ENCODE data around the gene ZNF780B.

Gene ZNF780B

DNA sequence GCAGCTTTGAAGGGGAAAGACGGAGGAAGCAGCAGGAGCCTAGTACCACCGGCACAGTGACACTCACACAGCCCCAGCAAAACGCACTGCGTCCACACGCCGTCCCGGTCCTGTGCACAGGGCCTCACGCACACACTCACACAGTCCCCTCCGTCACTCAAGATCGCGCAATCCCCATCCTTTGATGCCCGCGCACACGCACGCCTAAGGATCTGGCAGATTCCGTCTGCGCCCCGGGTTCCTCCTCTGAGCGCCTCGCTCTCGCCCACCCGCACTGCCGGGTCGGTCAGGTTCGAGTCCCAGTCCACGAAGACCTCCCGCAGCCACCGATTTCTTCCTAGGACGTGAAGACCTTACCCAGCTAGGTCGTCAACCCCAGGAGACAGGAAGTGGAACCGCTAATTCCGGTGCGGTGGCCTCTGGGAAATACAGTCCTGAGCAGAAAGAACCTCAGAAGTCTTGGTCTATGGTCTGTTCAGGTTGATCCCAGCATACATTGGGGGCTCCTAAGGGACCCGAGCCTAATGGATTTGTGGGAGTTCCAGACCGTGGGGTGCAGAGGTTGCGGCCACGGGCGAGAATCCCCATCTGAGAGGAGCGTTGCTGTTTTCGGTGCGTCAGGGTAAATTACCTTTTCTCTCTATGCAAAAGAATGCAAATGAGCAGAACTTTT, at the start of gene ZNF780B:
Gene ZNF780B (minus strand): TSS at position 400 of the 673 bp plus-strand sequence. CDS start 5,899 bp downstream, outside the sequence.
- in situ Hi-C loops (cut with MboI; ENCODE audit: low sequenced_read_pairs) = no loop called here

DNA sequence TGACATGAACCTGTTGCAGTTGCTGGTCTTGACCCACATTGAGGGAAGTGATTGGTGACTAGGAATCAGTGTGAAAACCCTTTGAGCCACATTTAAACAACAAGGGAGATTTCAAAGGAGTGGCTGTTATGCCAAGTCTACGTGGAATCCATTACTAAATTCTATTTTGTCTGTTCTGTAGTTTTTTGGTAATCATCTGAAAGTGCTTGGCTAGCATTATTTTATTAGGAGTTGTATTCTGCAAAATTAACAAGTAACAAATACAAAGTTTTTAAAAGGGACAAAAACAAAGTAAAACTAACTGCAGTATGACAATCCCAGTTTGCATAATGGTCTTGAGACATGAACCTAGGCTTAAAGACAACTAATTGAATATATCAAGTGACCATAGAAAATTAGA, 48.7 kb upstream of the ZNF780B start:
- in situ Hi-C loops (cut with MboI; ENCODE audit: low sequenced_read_pairs) = no loop called here

DNA sequence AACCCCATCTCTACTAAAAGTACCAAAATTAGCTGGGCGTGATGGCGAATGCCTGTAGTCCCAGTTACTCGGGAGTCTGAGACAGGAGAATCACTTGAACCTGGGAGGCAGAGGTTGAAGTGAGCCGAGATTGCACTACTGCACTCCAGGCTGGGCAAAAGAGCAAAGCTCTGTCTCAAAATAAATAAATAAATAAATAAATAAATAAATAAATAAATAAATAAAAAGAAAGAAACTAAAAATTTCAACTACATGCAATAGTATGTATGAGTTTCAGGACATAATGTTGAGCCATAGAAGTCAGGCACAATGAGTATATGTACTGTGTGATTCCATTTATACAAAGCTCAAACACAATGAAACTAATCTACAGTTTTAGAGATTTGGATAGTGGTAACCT, 47.6 kb upstream of the ZNF780B start:
- in situ Hi-C loops (cut with MboI; ENCODE audit: low sequenced_read_pairs) = no loop called here

DNA sequence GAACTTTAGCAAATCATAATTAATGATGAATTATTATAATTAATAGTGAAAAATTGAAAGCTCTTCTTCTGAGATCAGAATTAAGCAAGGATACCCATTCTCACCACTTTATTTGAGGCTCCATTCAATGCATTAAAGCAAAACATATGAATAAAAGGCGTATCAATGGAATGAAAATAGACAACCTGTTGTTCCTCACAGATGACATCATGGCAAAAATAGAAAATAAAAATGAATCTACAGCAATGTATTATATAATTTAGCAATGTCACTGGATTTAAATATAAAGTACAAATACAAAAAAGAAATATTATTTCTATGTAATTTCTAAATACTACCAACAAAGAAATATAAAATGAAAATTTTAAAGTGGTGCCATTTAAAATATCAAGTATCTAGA, 45.8 kb upstream of the ZNF780B start:
- in situ Hi-C loops (cut with MboI; ENCODE audit: low sequenced_read_pairs) = no loop called here

DNA sequence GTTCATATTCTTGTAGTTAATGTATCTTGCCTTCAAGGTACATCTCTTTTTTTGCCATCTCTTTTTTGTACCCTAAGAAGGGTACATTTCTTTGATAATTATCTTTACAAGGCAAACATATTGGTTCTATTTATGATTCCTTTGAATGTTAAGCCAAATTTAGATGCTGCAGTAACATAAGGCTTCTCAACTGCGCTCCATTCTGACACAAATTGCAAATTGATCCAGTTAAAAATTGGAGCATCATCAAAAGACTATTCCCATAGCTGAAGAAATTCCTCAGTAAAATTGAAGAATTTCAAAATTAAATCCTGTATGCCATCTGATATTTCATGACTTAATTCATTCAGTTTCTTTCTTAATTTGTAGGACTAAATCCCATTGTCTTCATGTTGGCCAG, 37.4 kb upstream of the ZNF780B start:
- in situ Hi-C loops (cut with MboI; ENCODE audit: low sequenced_read_pairs) = no loop called here

DNA sequence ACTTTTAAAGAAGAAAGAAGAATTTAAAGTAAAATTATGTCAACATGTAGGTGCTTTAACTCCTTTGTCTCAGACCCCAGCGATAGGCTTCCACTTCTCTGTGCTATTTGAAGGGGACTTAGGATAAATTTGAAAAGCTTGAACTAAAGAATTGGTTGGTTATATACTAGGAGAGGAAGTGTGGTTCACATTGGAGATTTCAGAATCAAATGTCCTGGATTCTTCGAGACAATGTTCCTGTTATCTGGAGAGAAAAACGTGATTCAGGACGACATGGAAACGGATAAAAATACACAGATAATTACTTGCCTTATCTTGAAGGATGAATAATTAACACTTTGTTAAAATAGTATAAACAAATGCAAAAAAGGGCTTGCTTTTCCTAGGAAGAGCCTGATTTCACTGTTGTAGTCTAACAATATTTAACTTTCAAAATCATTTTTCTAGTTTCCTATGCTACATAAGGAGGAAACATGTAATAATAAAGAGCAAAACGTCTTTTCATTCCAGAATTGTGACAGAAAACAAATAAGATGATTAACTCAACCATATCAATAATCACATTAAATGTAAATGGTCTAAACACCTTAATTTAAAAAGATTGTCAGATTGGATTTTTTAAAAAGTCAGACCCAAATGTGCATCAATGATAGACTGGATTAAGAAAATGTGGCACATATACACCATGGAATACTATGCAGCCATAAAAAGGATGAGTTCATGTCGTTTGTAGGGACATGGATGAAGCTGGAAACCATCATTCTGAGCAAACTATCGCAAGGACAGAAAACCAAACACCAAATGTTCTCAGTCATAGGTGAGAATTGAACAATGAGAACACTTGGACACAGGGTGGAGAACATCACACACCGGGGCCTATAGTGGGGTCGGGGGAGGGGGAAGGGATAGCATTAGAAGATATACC, 35.4 kb upstream of the ZNF780B start:
- in situ Hi-C loops (cut with MboI; ENCODE audit: low sequenced_read_pairs) = no loop called here

DNA sequence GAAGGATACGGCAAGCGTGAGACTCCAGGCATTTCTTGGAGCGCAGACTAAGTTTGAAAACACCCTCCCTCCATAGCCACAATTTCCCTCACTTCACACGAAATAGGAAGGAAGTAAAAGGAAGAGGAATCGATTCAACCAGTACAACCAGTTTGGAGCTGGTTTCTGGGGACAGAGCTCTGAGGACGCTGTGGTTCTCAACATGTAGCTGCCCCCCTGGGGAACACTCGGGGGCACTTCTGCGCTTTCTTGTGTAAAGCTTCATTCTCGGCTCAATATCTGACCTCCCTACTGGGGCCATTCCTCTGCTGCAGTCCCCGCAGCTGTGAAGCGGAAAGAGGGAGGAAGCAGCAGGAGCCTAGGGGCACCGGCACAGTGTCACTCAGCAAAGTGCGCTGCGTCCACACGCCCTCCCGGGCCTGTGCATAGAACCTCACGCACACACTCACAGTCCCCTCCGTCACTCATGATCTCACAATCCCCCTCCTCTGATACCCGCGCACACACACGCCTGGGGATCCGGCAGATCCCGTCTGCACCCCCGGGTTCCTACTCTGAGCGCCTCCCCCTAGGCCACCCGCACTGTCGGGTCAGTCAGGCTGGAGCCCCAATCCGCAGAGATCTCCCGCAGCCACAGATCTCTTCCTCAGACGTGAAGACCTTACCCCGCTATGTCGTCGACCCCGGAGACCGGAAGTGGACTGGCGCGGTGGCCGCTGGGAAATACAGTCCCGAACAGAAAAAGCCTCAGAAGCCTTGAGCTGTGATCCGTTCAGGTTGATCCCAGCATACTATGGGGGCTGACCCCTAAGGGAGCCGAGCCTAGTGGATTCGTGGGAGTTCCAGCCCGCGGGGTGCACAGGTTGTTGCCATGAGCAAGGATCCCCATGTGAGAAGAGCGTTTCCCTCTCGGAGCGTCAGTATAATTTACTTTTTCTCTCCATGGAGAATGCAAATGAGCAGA, 34.5 kb upstream of the ZNF780B start, which contains the start of gene ZNF780A:
Gene ZNF780A (minus strand): TSS at position 703 of the 964 bp plus-strand sequence. CDS start 6,190 bp downstream, outside the sequence.
- in situ Hi-C loops (cut with MboI; ENCODE audit: low sequenced_read_pairs) = no loop called here

DNA sequence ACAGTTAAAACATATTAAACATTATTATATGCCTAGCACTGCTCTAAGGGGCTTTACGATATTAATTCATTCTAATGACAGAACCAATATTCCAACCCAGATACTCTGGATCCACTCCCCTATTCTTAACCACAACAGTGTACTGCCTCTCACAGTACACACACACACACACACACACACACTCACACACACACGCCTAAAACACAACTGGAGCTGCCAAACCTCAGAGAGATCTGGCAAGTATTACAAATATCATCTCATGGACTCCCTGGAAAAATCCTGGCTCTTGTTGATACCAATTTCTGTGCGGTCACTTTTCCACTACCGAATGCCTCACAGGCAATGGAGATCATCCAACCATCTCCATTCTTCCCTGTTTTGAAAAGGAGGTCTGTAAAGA, 33.4 kb upstream of the ZNF780B start:
- in situ Hi-C loops (cut with MboI; ENCODE audit: low sequenced_read_pairs) = no loop called here

DNA sequence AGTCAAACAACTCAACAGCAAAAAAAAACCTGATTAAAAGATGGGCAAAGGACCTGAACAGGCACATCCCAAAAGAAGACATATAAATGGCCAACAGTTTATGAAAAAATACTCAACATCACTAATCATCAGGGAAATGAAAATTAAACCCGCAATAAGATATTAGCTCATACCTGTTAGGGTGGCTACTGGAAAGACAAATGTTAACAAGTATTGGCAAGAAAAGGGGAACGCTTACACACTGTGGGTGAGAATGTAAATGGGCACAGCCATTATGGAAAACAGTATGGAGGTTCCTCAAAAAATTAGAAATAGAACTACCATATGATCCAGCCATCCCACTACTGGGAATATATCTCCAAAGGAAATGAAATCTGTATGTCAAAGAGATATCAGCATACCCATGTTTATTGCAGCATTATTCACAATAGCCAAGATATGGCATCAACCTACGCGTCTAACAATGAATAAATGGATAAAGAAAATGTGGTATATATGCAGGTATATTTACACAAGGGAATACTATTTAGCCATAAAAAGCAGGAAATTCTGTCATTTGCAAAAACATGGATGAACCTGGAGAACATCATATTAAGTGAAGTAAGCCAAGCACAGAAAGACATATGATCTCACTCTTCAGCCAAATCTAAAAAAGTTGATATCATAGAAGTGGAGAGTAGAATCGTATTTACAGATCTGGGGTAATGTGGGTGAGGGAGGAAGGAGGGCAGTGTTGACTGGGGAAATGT, 32.4 kb upstream of the ZNF780B start:
- in situ Hi-C loops (cut with MboI; ENCODE audit: low sequenced_read_pairs) = no loop called here

DNA sequence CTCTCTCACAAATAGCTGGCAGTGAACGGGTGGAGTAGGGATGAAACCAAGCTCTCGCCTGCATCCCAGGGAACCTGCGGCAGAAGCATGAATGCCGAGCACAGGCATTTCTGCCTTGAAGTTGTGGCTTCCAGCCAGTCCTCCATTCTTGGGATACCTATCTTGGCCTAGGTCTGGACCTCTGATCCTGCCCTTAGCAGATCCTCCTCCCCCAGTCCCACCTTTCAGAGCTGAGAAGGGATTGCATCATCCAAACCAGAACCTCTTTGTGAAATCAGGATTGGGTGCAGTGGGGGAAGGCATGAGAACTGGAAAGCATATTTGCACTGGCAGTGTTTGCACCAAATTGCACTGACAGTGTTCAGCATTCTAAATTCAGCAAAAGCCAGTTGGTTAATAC, 28.9 kb upstream of the ZNF780B start:
- in situ Hi-C loops (cut with MboI; ENCODE audit: low sequenced_read_pairs) = no loop called here

DNA sequence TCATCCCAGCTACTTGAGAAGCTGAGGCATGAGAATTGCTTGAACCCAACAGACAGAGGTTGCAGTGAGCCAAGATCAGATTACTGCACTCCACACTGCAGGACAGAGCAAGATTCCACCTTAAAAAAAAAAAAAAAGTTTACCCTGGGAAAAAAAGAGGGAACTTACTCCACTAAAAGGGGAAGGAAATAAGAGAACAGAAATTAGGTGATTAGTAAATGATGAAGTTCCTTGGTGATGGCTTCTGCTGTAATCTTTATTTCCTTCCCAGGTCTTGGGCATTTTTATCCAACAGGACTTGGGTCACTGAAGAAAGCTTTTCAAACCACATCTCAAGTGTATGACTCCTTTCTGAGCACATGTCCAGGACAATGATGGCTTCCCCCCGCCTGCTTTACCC, 25.4 kb upstream of the ZNF780B start:
- in situ Hi-C loops (cut with MboI; ENCODE audit: low sequenced_read_pairs) = no loop called here

DNA sequence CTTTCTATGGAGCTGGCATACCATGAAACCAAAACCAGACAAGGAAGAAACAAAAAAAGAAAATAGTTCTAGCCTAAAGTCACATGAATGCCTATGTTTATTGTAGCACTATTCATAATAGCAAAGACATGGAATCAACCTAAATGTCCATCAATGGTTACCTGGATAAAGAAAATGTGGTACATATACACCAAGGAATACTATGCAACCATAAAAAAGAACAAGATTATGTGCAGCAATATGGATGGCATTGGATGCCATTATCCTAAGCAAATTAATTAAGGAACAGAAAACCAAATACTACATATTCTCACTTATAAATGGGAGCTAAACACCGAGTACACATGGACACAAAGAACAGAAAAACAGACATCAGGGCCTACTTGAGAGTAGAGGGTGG, 24.3 kb upstream of the ZNF780B start:
- in situ Hi-C loops (cut with MboI; ENCODE audit: low sequenced_read_pairs) = no loop called here

DNA sequence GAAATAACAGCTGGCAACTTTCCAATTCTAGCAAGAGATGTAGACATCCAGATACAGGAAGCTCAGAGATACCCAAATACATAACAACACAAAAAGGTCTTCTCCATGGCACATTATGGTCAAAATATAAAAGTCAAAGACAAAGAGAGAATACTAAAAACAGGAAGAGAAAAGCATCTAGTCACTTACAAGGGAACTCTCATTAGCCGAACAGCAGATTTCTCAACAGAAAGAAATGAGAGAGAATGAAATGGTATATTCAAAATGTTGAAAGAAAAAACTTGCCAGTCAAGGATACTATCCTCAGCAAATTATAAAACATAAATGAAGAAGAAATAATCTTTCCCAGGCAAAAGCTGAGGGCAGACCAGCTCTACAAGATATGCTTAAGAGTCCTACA, 22.3 kb upstream of the ZNF780B start:
- in situ Hi-C loops (cut with MboI; ENCODE audit: low sequenced_read_pairs) = no loop called here

DNA sequence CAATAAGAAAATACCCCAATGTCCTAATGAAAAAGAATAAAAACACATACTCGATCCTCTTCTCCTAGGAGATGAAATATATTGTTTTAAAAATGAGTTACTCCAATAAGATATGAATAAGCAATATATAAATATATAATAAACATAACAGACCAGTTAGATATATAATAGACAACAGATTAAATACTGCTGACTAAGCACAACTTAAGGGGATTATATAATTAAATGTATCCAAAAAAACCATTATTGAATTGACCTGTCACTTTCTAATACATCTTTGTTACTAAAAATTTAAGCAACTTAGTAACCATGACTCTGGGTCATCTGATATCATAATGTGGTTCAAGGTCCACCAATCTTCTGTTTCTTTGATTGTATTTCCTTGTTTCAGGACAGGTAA, 14.0 kb upstream of the ZNF780B start:
- in situ Hi-C loops (cut with MboI; ENCODE audit: low sequenced_read_pairs) = no loop called here

DNA sequence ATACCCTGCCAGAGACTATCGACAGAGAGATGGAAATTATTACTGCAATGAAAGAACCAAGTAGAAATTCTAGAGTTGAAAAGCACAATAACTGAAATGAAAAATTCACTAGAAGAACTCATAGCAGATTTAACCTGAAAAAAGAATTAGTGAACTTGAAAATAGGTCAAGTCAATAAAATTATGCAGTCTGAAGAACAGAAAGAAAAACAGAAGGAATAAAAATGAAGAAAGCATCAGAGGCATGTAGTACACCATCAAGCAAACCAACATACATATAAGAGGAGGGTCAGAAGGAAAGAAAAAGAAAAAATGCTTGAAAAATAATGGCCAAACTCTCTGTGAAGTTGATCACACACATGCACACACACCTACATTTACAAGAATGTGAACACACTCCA, 3.6 kb upstream of the ZNF780B start:
- in situ Hi-C loops (cut with MboI; ENCODE audit: low sequenced_read_pairs) = no loop called here

DNA sequence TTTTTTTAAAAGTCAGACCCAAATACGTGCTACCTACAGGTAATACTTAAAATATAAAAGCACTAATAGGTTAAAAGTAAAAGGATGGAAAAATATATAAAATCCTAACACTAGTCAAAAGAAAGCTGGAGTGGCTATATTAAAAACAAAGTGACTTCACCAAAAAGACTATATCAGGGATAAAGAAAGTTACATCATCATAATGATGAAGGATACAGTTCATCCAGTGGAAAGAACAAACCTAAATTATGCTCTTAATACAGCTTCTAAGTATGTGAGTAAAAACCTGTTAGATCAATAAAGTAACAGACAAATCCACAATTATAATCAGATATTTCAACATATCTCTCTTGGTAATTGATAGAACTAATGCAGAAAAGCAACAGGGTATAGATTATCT, 1.1 kb upstream of the ZNF780B start:
- in situ Hi-C loops (cut with MboI; ENCODE audit: low sequenced_read_pairs) = no loop called here

DNA sequence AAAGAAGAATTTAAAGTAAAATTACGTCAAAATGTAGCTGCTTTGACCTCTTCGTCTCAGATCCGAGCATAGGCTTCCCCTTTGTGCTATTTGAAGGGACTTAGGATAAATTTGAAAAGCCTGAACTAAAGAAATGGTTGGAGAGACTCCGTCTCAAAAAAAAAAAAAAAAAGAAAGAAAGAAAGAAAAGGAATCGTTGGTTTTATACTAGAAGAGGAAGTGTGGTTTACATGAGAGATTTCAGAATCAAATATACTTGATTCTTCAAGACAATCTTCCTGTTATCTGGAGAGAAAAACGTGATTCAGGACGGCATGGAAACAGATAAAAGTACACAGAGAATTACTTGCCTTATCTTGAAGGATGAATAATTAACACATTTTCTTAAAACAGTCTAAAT, 474 bp upstream of the ZNF780B start:
- in situ Hi-C loops (cut with MboI; ENCODE audit: low sequenced_read_pairs) = no loop called here

DNA sequence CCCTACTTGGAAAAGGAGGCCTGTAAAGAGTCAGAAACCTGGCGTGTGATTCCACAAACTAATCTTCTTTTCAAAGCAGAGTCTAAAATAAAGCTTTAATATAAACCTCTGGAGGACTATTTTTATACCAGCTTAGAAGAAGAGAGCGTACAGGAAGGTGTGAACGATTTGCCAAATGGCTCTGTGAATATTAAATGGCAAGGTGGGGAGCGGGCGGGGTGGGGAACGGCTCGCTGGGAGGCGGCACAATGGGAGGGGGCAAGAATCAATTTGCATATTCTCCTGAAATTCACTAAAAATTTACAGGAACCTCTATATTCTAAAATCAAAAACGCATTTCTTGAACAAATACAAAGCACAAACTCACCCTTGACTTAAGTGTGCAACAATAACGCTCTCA, 982 bp downstream of the ZNF780B start:
- in situ Hi-C loops (cut with MboI; ENCODE audit: low sequenced_read_pairs) = no loop called here

DNA sequence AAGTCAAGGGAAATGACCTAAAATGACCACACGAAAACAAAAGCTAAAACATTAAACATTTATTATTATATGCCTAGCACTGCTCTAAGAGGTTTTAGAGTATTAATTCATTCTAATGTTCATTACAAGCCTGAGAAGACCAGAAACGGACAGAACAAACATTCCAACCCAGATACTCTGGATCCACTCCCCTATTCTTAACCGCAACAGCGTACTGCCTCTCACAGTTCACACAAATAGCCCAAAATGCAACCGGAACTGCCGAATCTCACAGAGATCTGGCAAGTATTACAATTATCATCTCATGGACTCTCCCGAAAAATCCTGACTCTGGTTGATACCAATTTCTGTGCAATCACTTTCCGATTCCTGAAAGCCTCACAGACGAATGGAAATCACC, 1.4 kb downstream of the ZNF780B start:
- in situ Hi-C loops (cut with MboI; ENCODE audit: low sequenced_read_pairs) = no loop called here

DNA sequence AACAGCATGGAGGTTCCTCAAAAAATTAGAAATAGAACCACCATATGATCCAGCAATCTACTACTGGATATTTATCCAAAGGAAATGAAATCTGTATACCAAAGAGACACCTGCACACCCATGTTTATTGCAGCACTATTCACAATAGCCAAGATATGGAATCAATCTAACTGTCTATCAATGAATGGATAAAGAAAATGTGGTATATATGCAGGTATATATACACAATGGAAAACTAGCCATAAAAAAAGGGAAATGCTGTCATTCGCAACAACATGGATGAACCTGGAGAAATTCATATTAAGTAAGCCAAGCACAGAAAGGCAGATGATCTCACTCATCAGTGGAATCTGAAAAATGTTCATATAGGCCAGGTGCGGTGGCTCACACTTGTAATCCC, 2.5 kb downstream of the ZNF780B start:
- in situ Hi-C loops (cut with MboI; ENCODE audit: low sequenced_read_pairs) = no loop called here

Measured in HL-60/S4 treated with retinoic acid at 250 ng/mL for 4 days and 3 days (cell line).